ENCODE results near the gene NAV3.

Gene NAV3

GRCh38 chr12:78118486-78118885 lies 287.8 kb downstream of the NAV3 start:
- DNase-seq (ENCODE audit: low spot score in 2 of 2), result no peak
- Histone ChIP-seq H3K9me3 (peaks cover 3% of the 10 kb centered on the region; the same call in 1 of the 2 replicates), H3K4me1 (peaks cover 3% of the 10 kb centered on the region), H3K4me3 (no peak overlapping the region), H3K36me3 (replicated peaks) (no peaks in the 10 kb centered on the region; the same call in 1 of the 2 replicates), H3K27me3 (ENCODE audit: low read depth) (no peaks in the 10 kb centered on the region)
- in situ Hi-C loops (cut with MboI; ENCODE audit: low sequenced_read_pairs), result loop anchor here (5.0 kb wide), 1 partner anchor 121 kb away; no protein-coding TSS in a partner anchor

GRCh38 chr12:78119351-78119918 lies 288.7 kb downstream of the NAV3 start:
- Histone ChIP-seq H3K9me3 (no peaks in the 10 kb centered on the region), H3K4me3 (no peak overlapping the region), H3K36me3 (replicated peaks) (no peaks in the 10 kb centered on the region; the same call in 1 of the 2 replicates), H3K4me1 (peaks cover 3% of the 10 kb centered on the region), H3K27me3 (ENCODE audit: low read depth) (no peaks in the 10 kb centered on the region)
- DNase-seq (ENCODE audit: low spot score in 2 of 2), result no peak
- in situ Hi-C loops (cut with MboI; ENCODE audit: low sequenced_read_pairs), result loop anchor here (5.0 kb wide), 1 partner anchor 122 kb away; no protein-coding TSS in a partner anchor

GRCh38 chr12:78120306-78120705 lies 289.6 kb downstream of the NAV3 start:
- Histone ChIP-seq H3K9me3 (no peaks in the 10 kb centered on the region), H3K4me1 (peaks cover 3% of the 10 kb centered on the region), H3K4me3 (no peak overlapping the region), H3K27me3 (ENCODE audit: low read depth) (no peaks in the 10 kb centered on the region), H3K36me3 (replicated peaks) (no peaks in the 10 kb centered on the region; the same call in 1 of the 2 replicates)
- in situ Hi-C loops (cut with MboI; ENCODE audit: low sequenced_read_pairs), result no loop called here
- DNase-seq (ENCODE audit: low spot score in 2 of 2), result no peak

GRCh38 chr12:78120866-78121560 lies 290.3 kb downstream of the NAV3 start:
- no peaks in the 10 kb centered on the region; the same call in 1 of the 2 replicates for H3K36me3 ChIP-seq (replicated peaks)
- in situ Hi-C loops (cut with MboI; ENCODE audit: low sequenced_read_pairs), result no loop called here
- no peak for DNase-seq (ENCODE audit: low spot score in 2 of 2)
- H3K4me1 ChIP-seq, result peaks cover 3% of the 10 kb centered on the region
- no peaks in the 10 kb centered on the region for H3K9me3 ChIP-seq
- no peak overlapping the region for H3K4me3 ChIP-seq
- H3K27me3 ChIP-seq (ENCODE audit: low read depth), result no peaks in the 10 kb centered on the region

- no peaks in the 10 kb centered on the region for H3K9me3 ChIP-seq
- in situ Hi-C loops (cut with MboI; ENCODE audit: low sequenced_read_pairs), result no loop called here
- H3K4me3 ChIP-seq, result no peak overlapping the region
- no peaks in the 10 kb centered on the region for H3K27me3 ChIP-seq (ENCODE audit: low read depth)
- H3K36me3 ChIP-seq (replicated peaks), result no peaks in the 10 kb centered on the region; the same call in 1 of the 2 replicates
- H3K4me1 ChIP-seq, result peaks cover 3% of the 10 kb centered on the region
- DNase-seq (ENCODE audit: low spot score in 2 of 2), result no peak
These were observed 291.4 kb downstream of the NAV3 start for GRCh38 chr12:78121969-78122610.

- Histone ChIP-seq H3K4me1 (no peaks in the 10 kb centered on the region), H3K27me3 (ENCODE audit: low read depth) (no peaks in the 10 kb centered on the region), H3K9me3 (no peaks in the 10 kb centered on the region), H3K4me3 (no peak overlapping the region), H3K36me3 (replicated peaks) (no peaks in the 10 kb centered on the region)
- DNase-seq (ENCODE audit: low spot score in 2 of 2), result no peak
- in situ Hi-C loops (cut with MboI; ENCODE audit: low sequenced_read_pairs), result no loop called here
These were observed 297.5 kb downstream of the NAV3 start for GRCh38 chr12:78128211-78128610.

- peaks cover 10% of the 10 kb centered on the region; the same call in 1 of the 2 replicates for H3K36me3 ChIP-seq (replicated peaks)
- in situ Hi-C loops (cut with MboI; ENCODE audit: low sequenced_read_pairs), result no loop called here
- H3K9me3 ChIP-seq, result no peaks in the 10 kb centered on the region
- peaks cover 10% of the 10 kb centered on the region for H3K4me1 ChIP-seq
- DNase-seq (ENCODE audit: low spot score in 2 of 2), result no peak
- no peak overlapping the region for H3K4me3 ChIP-seq
- no peaks in the 10 kb centered on the region for H3K27me3 ChIP-seq (ENCODE audit: low read depth)
These were observed 313.0 kb downstream of the NAV3 start for GRCh38 chr12:78143717-78144116.

- peaks cover 12% of the 10 kb centered on the region for H3K4me1 ChIP-seq
- in situ Hi-C loops (cut with MboI; ENCODE audit: low sequenced_read_pairs), result no loop called here
- H3K27me3 ChIP-seq (ENCODE audit: low read depth), result no peaks in the 10 kb centered on the region
- no peaks in the 10 kb centered on the region for H3K9me3 ChIP-seq
- no peak for DNase-seq (ENCODE audit: low spot score in 2 of 2)
- peaks cover 2% of the 10 kb centered on the region; the same call in 1 of the 2 replicates for H3K36me3 ChIP-seq (replicated peaks)
- H3K4me3 ChIP-seq, result no peak overlapping the region
These were observed 314.7 kb downstream of the NAV3 start for GRCh38 chr12:78145398-78145797.

GRCh38 chr12:78146365-78146772 lies 315.7 kb downstream of the NAV3 start:
- H3K27me3 ChIP-seq (ENCODE audit: low read depth), result no peaks in the 10 kb centered on the region
- in situ Hi-C loops (cut with MboI; ENCODE audit: low sequenced_read_pairs), result no loop called here
- H3K4me3 ChIP-seq, result no peak overlapping the region
- H3K4me1 ChIP-seq, result peaks cover 17% of the 10 kb centered on the region
- H3K36me3 ChIP-seq (replicated peaks), result no peaks in the 10 kb centered on the region
- H3K9me3 ChIP-seq, result no peaks in the 10 kb centered on the region
- DNase-seq (ENCODE audit: low spot score in 2 of 2), result peak in 1 of 2 experiments; percentile 57

GRCh38 chr12:78149459-78149858 lies 318.8 kb downstream of the NAV3 start:
- H3K27me3 ChIP-seq (ENCODE audit: low read depth), result no peaks in the 10 kb centered on the region
- in situ Hi-C loops (cut with MboI; ENCODE audit: low sequenced_read_pairs), result no loop called here
- peak in 1 of 2 experiments; percentile 7 for DNase-seq (ENCODE audit: low spot score in 2 of 2)

GRCh38 chr12:78155546-78155945 lies 324.9 kb downstream of the NAV3 start:
- H3K4me3 ChIP-seq, result no peak overlapping the region
- no peaks in the 10 kb centered on the region for H3K9me3 ChIP-seq
- no peaks in the 10 kb centered on the region for H3K36me3 ChIP-seq (replicated peaks)
- DNase-seq (ENCODE audit: low spot score in 2 of 2), result no peak
- in situ Hi-C loops (cut with MboI; ENCODE audit: low sequenced_read_pairs), result no loop called here
- no peaks in the 10 kb centered on the region for H3K27me3 ChIP-seq (ENCODE audit: low read depth)
- H3K4me1 ChIP-seq, result peaks cover 5% of the 10 kb centered on the region; the same call in 1 of the 2 replicates

More at GRCh38 chr12:78149459-78149858, 318.8 kb downstream of the NAV3 start:
- H3K9me3 ChIP-seq, result no peaks in the 10 kb centered on the region
- H3K36me3 ChIP-seq (replicated peaks), result no peaks in the 10 kb centered on the region
- no peak overlapping the region for H3K4me3 ChIP-seq
- H3K4me1 ChIP-seq, result peaks cover 17% of the 10 kb centered on the region

GRCh38 chr12:78156751-78157150 lies 326.1 kb downstream of the NAV3 start:
- in situ Hi-C loops (cut with MboI; ENCODE audit: low sequenced_read_pairs), result no loop called here
- H3K4me3 ChIP-seq, result no peak overlapping the region

GRCh38 chr12:78157199-78157598 lies 326.5 kb downstream of the NAV3 start:
- Histone ChIP-seq H3K36me3 (replicated peaks) (no peaks in the 10 kb centered on the region), H3K9me3 (no peaks in the 10 kb centered on the region), H3K4me3 (no peak overlapping the region), H3K27me3 (ENCODE audit: low read depth) (no peaks in the 10 kb centered on the region), H3K4me1 (no peaks in the 10 kb centered on the region)
- no peak for DNase-seq (ENCODE audit: low spot score in 2 of 2)
- in situ Hi-C loops (cut with MboI; ENCODE audit: low sequenced_read_pairs), result no loop called here

More at GRCh38 chr12:78156751-78157150, 326.1 kb downstream of the NAV3 start:
- H3K4me1 ChIP-seq, result no peaks in the 10 kb centered on the region
- H3K9me3 ChIP-seq, result no peaks in the 10 kb centered on the region
- H3K27me3 ChIP-seq (ENCODE audit: low read depth), result no peaks in the 10 kb centered on the region
- no peak for DNase-seq (ENCODE audit: low spot score in 2 of 2)
- no peaks in the 10 kb centered on the region for H3K36me3 ChIP-seq (replicated peaks)

- in situ Hi-C loops (cut with MboI; ENCODE audit: low sequenced_read_pairs), result no loop called here
- no peak overlapping the region for H3K4me3 ChIP-seq
- no peaks in the 10 kb centered on the region for H3K4me1 ChIP-seq
- H3K9me3 ChIP-seq, result no peaks in the 10 kb centered on the region
- no peak for DNase-seq (ENCODE audit: low spot score in 2 of 2)
- H3K36me3 ChIP-seq (replicated peaks), result no peaks in the 10 kb centered on the region; the same call in 1 of the 2 replicates
- H3K27me3 ChIP-seq (ENCODE audit: low read depth), result no peaks in the 10 kb centered on the region
These were observed 333.5 kb downstream of the NAV3 start for GRCh38 chr12:78164154-78164553.

All from HAP-1 (cell line).